ENCODE data around the gene CMTM3. TPM values are rescaled to one million over a fixed set of nuclear protein-coding genes. Genes with fewer than 3 reads are reported as not detected.

CMTM3 gene
- total and polyA plus RNA-seq, 8 donors: 0.87 to 12.2 (median 8.5) TPM; not detected in 2

GRCh38 chr16:66662445-66663194 is 58.1 kb downstream of the CMTM3 start:
- H3K36me3 ChIP-seq: peaks cover 0 to 4% (median 0%) of the 10 kb centered on the region in 4 donors
- no peaks in the 10 kb centered on the region for H3K9me3 ChIP-seq
- no peaks in the 10 kb centered on the region for H3K27me3 ChIP-seq
- peak overlapping the region in 3 of 5 donors; percentile 25 to 47 (median 35) for H3K27ac ChIP-seq
- intact Hi-C loops (cut with DNase I; ENCODE audit: low total_unique reads): no loop called here
- WGBS, 5 donors: 54 to 68% (median 61%) methylated on average over 7 of the region's 7 CpGs
- H3K4me1 ChIP-seq: peaks cover 10 to 44% (median 29%) of the 10 kb centered on the region in 4 donors
- DNase-seq: peak in 1 of 2 donors; percentile 53
- TF ChIP-seq POLR2A (IDR thresholded peaks at IDR 0.05): no peak
- no peak for TF ChIP-seq EP300 (IDR thresholded peaks at IDR 0.05)
- peak in 4 of 7 experiments; percentile 16 to 47 (median 40) for TF ChIP-seq CTCF (IDR thresholded peaks at IDR 0.05)
- no peak for TF ChIP-seq POLR2AphosphoS5 (IDR thresholded peaks at IDR 0.05)
- no peak overlapping the region for H3K4me3 ChIP-seq

Small RNA genes lying within 50 kb of the gene (small RNA-seq; reads per million reads assigned to genes)
- gene CKLF-CMTM1: 0 reads per million in 4 donors

Other genes starting within 250 kb of the CMTM3 start
- 10 to 100 TPM in 4 of 5 donors, 1 to 10 TPM in 1; 9.0 to 46.9 (median 26.3) TPM for gene CDH5, start 238.0 kb upstream of the CMTM3 start, total RNA-seq
- gene CDH5, start 238.0 kb upstream of the CMTM3 start, polyA plus RNA-seq: 1 to 10 TPM; 2.4 to 6.0 (median 4.0) TPM
- gene BEAN1, start 177.4 kb upstream of the CMTM3 start, total RNA-seq: under 1 TPM in 1 of 5 donors, not detected in 4; 0.55 TPM
- 1 to 10 TPM in 1 of 3 donors, under 1 TPM in 1, not detected in 1; 0.40 to 3.7 TPM for gene BEAN1, start 177.4 kb upstream of the CMTM3 start, polyA plus RNA-seq
- 10 to 100 TPM; 10.7 to 25.0 (median 22.0) TPM for gene TK2, start 54.6 kb upstream of the CMTM3 start, total RNA-seq
- gene TK2, start 54.6 kb upstream of the CMTM3 start, polyA plus RNA-seq: 10 to 100 TPM in 2 of 3 donors, 1 to 10 TPM in 1; 9.8 to 15.4 (median 14.4) TPM
- gene CKLF, start 52.1 kb upstream of the CMTM3 start, total RNA-seq: 10 to 100 TPM in 3 of 5 donors, 1 to 10 TPM in 1, not detected in 1; 4.1 to 35.7 (median 18.4) TPM
- gene CKLF, start 52.1 kb upstream of the CMTM3 start, polyA plus RNA-seq: 10 to 100 TPM; 21.8 to 35.1 (median 30.5) TPM
- gene CMTM1, start 38.3 kb upstream of the CMTM3 start, total RNA-seq: not detected
- under 1 TPM in 1 of 3 donors, not detected in 2; 0.28 TPM for gene CMTM1, start 38.3 kb upstream of the CMTM3 start, polyA plus RNA-seq
- gene CMTM2, start 25.2 kb upstream of the CMTM3 start, total RNA-seq: not detected
- under 1 TPM in 2 of 3 donors, not detected in 1; 0.48 to 0.50 TPM for gene CMTM2, start 25.2 kb upstream of the CMTM3 start, polyA plus RNA-seq
- gene CMTM4, start 92.0 kb downstream of the CMTM3 start, total RNA-seq: 100 to 1,000 TPM in 3 of 5 donors, 10 to 100 TPM in 2; 10.5 to 244 (median 127) TPM
- gene CMTM4, start 92.0 kb downstream of the CMTM3 start, polyA plus RNA-seq: 10 to 100 TPM; 15.1 to 38.2 (median 24.1) TPM
- gene DYNC1LI2, start 146.9 kb downstream of the CMTM3 start, total RNA-seq: 100 to 1,000 TPM in 4 of 5 donors, 10 to 100 TPM in 1; 53.1 to 264 (median 211) TPM
- 10 to 100 TPM; 34.5 to 67.4 (median 51.6) TPM for gene DYNC1LI2, start 146.9 kb downstream of the CMTM3 start, polyA plus RNA-seq
- not detected for gene TERB1, start 196.9 kb downstream of the CMTM3 start, total RNA-seq
- gene TERB1, start 196.9 kb downstream of the CMTM3 start, polyA plus RNA-seq: not detected
- 10 to 100 TPM in 4 of 5 donors, 1 to 10 TPM in 1; 4.5 to 72.1 (median 16.9) TPM for gene NAE1, start 226.3 kb downstream of the CMTM3 start, total RNA-seq
- 10 to 100 TPM; 25.6 to 40.8 (median 32.0) TPM for gene NAE1, start 226.3 kb downstream of the CMTM3 start, polyA plus RNA-seq
- gene CA7, start 239.7 kb downstream of the CMTM3 start, total RNA-seq: 10 to 100 TPM in 1 of 5 donors, under 1 TPM in 1, not detected in 3; 0.55 to 27.8 TPM
- gene CA7, start 239.7 kb downstream of the CMTM3 start, polyA plus RNA-seq: under 1 TPM in 1 of 3 donors, not detected in 2; 0.10 TPM